HUES64 (cell line): Measurements from ENCODE around the gene GTF3C2.
"Not testable (repeated sequence)": the region's sequence is repeated elsewhere in the genome, so short reads cannot be mapped to it uniquely, and the experiment has no call there.

ENCODE experiments used
- H3K27ac ChIP-seq: 2 replicates; pipeline ENCODE4 v1.7.0; 2013; ENCODE audit warnings: low read depth, low read length, inconsistent platforms
- H3K27me3 ChIP-seq: 2 replicates; pipeline ENCODE4 v1.6.1; 2013; ENCODE audit warnings: mild to moderate bottlenecking, low read length; ENCODE audit not compliant: insufficient read depth
- H3K36me3 ChIP-seq: 2 replicates; pipeline ENCODE4 v1.6.1; 2013; ENCODE audit warnings: mild to moderate bottlenecking, low read length; ENCODE audit not compliant: insufficient read depth
- H3K4me1 ChIP-seq: 2 replicates; pipeline ENCODE4 v1.6.1; 2013; ENCODE audit warnings: mild to moderate bottlenecking, low read length, moderate library complexity; ENCODE audit not compliant: insufficient read depth
- H3K4me3 ChIP-seq: 2 replicates; pipeline ENCODE4 v1.5.1; 2013; ENCODE audit warnings: mild to moderate bottlenecking, low read length, moderate library complexity
- H3K9ac ChIP-seq: 2 replicates; pipeline ENCODE4 v1.6.1; 2013; ENCODE audit warnings: mild to moderate bottlenecking, low read depth, low read length
- H3K9me3 ChIP-seq: 2 replicates; pipeline ENCODE4 v1.6.1; 2013; ENCODE audit warnings: low read depth, low read length; ENCODE audit not compliant: insufficient read depth
- WGBS: fragments of 150-250, 120-280 bp; methylation state at CpG from one replicate; pipeline ENCODE4 v1.1.7; 2013; ENCODE audit warnings: missing lambda C conversion rate; 5-methylcytosine and 5-hydroxymethylcytosine counted together

The GTF3C2 gene

DNA sequence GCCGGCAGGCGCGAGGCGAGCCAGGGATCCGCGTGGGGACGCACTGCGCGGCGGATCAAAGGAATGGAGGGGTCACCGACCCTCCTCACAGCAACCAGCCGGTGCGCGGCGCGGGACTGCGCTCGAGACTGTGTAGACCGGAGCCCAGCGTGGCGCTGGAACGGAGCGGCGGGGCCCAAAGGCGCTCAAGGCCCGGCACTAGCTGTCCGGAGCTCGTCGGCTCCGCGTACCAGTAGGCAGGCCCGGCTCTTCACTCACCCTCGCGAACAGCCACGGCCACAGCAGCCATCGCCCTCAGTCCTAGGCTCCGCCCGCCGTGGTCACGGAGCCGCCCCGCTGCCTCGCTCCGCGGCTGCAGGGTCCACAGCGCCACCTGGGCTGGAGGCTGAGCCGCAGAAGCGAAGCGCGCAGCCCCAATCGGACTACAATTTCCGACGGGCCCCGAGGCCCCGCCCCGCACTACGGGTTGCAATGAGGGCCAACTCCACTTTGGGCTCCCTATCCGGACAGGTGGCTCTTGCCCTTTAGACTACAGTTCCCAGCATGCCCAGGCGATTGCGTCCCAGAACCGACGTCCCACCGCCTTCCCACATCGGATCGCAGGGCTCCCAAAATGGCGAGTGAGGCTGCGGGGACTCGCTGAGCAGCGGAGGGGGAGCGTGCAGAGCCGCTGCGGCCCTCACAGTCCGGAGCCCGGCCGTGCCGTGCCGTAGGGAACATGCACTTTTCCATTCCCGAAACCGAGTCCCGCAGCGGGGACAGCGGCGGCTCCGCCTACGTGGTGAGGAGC, 13.7 kb upstream of the GTF3C2 start, which contains the start of the genes EIF2B4 and SNX17:
EIF2B4 (minus strand) TSS at position 313 of the 790 bp plus-strand sequence; CDS start at position 289, 24 bp downstream.
SNX17 (plus strand) TSS at position 591 of the 790 bp plus-strand sequence; CDS start at position 719, 128 bp downstream.
- WGBS, result under 1% methylated on average over 85 of the region's 85 CpGs
- Histone ChIP-seq H3K27me3 (no peaks in the 10 kb centered on the region), H3K27ac (peak within 1 kb of the TSS; percentile 69), H3K4me3 (peak within 1 kb of the TSS; percentile 98), H3K4me1 (peaks cover 9% of the 10 kb centered on the region; the same call in 1 of the 2 replicates), H3K9ac (peak within 1 kb of the TSS; percentile 93), H3K36me3 (peaks cover 63% of the 10 kb centered on the region), H3K9me3 (no peaks in the 10 kb centered on the region)

DNA sequence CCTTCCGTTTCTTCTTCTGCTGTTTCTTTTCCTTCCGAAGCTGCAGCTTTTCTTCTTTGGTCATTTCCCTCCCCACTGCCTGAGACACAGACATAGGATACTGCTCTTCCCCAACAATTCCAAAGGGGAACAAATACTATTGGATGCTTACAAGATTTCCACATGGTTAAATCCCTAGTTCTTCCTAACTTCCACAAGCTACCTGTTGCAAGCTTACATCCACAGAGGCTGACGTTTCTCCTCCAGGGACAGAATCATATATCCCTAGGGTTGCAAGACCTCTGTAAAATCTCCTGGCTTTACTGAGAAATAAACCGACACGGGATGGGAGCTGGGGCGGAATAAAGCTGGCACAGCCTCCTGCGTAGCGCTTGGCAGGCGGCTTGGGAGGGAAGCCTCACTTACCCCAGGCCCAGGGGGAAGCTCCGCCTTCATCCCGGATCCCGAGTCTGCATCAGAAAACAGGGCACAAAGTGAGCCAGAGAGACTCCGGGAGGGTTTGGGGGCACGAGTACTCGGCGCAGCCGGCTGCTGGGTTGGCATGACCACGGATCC, 13.0 kb upstream of the GTF3C2 start:
- Histone ChIP-seq H3K27me3 (no peaks in the 10 kb centered on the region), H3K27ac (peak overlapping the region; percentile 69)
- 7% methylated on average over 18 of the region's 18 CpGs for WGBS

DNA sequence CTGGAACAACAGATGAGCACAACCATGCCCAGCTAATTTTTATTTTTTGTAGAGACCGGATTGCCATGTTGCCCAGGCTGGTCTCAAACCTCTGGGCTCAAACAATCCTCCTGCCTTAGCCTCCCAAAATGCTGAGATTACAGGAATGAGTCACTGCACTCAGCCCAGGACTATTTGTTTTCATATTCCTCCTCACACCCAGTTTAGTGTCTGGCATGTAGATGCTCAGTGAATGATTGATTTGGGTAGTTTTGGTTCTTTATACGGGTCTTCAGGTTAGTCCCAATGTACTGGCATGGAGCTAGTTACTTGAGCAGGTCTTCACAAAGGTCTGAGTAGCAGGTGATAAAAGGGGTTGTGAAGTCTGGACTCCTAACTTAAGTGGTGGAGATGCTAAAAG, 7.4 kb upstream of the GTF3C2 start:
- no peaks in the 10 kb centered on the region for H3K4me1 ChIP-seq
- no peaks in the 10 kb centered on the region for H3K9me3 ChIP-seq
- WGBS, result 93% methylated on average over 2 of the region's 2 CpGs
- H3K4me3 ChIP-seq, result no peak overlapping the region
- no peaks in the 10 kb centered on the region for H3K27me3 ChIP-seq
- no peak overlapping the region for H3K9ac ChIP-seq
- H3K27ac ChIP-seq, result no peak overlapping the region
- peaks cover 50% of the 10 kb centered on the region for H3K36me3 ChIP-seq

More for the DNA sequence above, 13.0 kb upstream of the GTF3C2 start:
- H3K4me1 ChIP-seq, result peaks cover 9% of the 10 kb centered on the region; the same call in 1 of the 2 replicates
- no peaks in the 10 kb centered on the region for H3K9me3 ChIP-seq
- peak overlapping the region; percentile 93 for H3K9ac ChIP-seq
- H3K36me3 ChIP-seq, result peaks cover 60% of the 10 kb centered on the region
- peak overlapping the region; percentile 98 for H3K4me3 ChIP-seq

DNA sequence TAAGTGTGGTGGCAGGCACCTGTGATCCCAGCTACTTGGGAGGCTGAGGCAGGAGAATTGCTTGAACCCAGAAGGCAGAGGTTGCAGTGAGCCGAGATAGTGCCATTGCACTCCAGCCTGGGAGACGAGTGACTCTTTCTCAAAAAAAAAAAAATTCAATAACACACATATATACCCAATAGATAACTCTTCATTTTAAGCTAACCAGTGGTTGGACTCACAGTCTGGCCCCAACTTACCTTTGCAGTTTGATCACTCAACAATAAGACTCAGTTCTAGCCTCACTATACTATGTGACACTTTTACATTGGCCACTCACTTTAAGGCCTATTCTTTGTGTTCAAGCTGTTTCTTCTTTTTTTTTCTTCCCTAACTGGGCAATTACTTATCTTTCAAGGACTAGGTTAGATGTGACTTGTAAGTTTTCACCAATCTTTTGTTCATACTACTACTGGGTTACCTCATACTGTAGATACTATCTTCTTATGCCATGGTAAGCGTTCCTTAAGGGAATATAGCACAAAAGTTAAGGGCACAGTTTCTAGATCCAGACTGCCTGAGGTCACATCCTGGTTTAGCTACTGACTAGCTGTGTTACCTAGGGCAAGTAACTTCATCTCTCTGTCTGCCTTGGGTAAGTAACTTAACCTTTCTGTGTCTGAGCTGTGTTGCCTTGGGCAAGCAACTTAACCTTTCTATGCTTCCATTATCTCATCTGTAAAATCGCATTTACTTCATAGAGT, 6.3 kb upstream of the GTF3C2 start:
- Histone ChIP-seq H3K36me3 (peaks cover 41% of the 10 kb centered on the region), H3K27ac (no peak overlapping the region), H3K4me1 (no peaks in the 10 kb centered on the region), H3K4me3 (no peak overlapping the region), H3K9ac (no peak overlapping the region), H3K9me3 (no peaks in the 10 kb centered on the region), H3K27me3 (no peaks in the 10 kb centered on the region)
- WGBS, result 93% methylated on average over 3 of the region's 4 CpGs

DNA sequence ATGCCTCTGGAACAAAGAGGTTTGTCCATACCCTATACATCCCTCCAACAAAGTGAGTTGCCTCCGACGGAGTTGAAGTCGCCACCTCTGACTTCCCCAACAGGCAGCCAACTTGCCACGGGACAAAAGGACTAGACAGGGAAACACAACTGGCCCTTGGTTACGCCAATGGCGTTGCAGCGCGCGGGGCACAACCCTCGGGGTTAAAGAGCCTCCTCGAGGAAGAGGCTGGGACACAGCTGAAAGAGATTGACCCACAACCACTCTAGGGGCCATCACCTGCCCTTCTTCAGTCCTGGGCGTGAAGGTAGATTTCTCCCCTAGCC, 545 bp downstream of the GTF3C2 start:
- Histone ChIP-seq H3K4me3 (peak overlapping the region; percentile 76), H3K36me3 (peaks cover 6% of the 10 kb centered on the region), H3K27me3 (no peaks in the 10 kb centered on the region), H3K4me1 (peaks cover 19% of the 10 kb centered on the region), H3K27ac (peak overlapping the region; percentile 95), H3K9me3 (no peaks in the 10 kb centered on the region), H3K9ac (peak overlapping the region; percentile 94)
- under 1% methylated on average over 12 of the region's 12 CpGs for WGBS

DNA sequence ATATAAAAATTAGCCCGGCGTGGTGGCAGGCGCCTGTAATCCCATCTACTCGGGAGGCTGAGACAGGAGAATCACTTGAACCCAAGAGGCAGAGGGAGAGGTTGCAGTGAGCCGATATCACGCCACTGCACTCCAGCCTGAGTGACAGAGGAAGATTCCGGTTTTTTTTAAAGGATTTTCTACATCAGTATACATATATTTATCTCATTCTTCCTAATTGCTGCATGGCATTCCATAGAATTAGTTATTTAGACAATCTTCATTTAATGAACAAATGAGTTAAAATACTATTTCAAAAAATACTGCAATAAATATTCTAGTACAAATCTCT, 2.0 kb downstream of the GTF3C2 start:
- Histone ChIP-seq H3K4me1 (peaks cover 19% of the 10 kb centered on the region), H3K36me3 (peaks cover 11% of the 10 kb centered on the region), H3K9ac (no peak overlapping the region), H3K27me3 (no peaks in the 10 kb centered on the region), H3K9me3 (no peaks in the 10 kb centered on the region), H3K4me3 (no peak overlapping the region), H3K27ac (no peak overlapping the region; the same call in 1 of the 2 replicates)
- 89% methylated on average over 7 of the region's 7 CpGs for WGBS

DNA sequence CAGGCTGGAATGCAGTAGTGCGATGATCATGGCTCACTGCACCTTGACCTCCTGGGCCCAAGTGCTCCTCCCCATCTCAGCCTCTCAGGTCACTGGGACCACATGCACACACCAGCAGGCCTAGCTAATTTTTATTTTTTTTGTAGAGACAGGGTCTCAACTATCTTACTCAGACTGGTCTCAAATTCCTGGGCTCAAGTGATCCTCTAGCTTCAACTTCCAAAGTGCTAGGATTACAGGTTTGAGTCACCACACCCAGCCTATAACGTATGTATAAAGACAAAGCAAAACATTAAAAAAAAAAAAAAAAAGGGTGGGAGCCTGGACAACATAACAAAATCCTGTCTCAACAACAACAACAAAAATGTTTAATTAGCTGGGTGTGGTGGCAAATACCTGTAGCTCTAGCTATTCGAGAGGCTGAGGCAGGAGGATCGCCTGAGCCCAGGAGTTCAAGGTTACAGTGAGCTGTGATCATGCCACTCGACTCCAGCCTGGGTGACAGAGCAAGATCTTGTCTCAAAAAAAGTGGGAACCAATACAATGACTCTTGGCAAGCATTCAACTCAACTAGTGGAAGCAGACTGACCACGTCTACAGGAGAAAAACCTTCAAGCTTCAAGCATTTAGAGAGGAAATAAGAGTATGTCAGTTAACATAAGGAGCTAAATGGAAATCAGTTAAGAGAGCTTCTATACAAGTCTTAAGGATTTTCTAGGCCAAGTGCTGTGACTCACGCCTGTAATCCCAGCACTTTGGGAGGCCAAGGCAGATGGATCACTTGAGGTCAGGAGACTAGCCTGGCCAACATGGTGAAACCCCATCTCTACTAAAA, 2.6 kb downstream of the GTF3C2 start:
- peak overlapping the region; percentile 26; the same call in 1 of the 2 replicates for H3K27ac ChIP-seq

DNA sequence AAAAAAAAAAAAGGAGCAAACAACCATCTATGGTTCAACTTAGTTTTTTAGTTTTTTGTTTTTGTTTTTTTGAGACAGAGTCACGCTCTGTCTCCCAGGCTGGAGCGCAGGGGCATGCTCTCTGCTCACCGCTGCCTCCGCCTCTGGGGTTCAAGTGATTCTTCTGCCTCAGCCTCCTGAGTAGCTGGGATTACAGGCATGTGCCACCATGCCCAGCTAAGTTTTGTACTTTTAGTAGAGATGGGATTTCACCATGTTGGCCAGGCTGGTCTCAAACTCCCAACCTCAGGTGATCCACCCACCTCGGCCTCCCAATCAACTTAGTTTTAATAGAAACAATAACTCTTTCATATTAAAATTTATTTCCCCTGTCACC, 3.2 kb downstream of the GTF3C2 start:
- Histone ChIP-seq H3K36me3 (peaks cover 11% of the 10 kb centered on the region), H3K4me1 (peaks cover 19% of the 10 kb centered on the region)
- H3K27ac ChIP-seq, H3K9me3 ChIP-seq, H3K4me3 ChIP-seq, H3K27me3 ChIP-seq, H3K9ac ChIP-seq: not testable (repeated sequence)
- WGBS, result 90% methylated on average over 5 of the region's 5 CpGs

More for the DNA sequence above, 2.6 kb downstream of the GTF3C2 start:
- Histone ChIP-seq H3K4me1 (peaks cover 19% of the 10 kb centered on the region), H3K4me3 (no peak overlapping the region; the same call in 1 of the 2 replicates), H3K9ac (no peak overlapping the region), H3K9me3 (no peaks in the 10 kb centered on the region), H3K36me3 (peaks cover 11% of the 10 kb centered on the region), H3K27me3 (no peaks in the 10 kb centered on the region)
- 94% methylated on average over 6 of the region's 7 CpGs for WGBS

DNA sequence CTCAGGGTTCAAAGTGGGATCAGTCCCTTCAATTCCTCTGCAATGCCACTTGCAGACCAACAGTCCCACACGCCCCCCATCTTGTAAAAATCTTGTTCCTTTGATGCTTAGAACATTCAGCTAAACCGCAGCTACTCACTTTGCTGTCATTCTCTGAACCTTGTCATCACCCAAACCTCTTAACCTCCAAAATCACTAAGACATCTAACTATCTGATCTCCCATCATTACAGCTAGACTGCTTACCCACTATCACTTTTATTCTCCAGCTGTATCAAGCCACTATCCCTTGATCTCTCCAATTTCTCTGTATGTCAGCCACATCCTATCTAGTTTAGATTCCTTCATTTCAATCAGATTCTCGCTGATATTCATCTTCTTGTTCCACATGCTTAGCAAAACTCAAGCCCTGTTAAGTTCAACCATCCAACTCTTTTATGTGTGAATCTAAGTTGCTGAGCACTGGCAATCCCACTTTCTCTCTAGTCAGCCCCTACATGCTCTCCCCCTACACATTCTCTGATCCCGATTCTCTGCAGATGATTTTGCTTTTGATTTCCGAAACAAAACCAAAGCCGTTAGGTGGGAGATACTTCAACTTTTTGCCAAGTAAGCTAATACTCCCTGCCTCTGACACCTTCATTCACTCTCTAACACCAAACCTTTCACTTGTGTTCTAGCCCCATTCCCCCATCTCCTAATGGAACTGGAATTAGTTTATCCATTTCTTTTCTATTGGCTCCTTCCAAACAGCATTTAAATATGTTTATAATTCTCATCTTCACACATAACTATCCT, 4.6 kb downstream of the GTF3C2 start:
- Histone ChIP-seq H3K4me1 (peaks cover 19% of the 10 kb centered on the region), H3K9ac (no peak overlapping the region), H3K4me3 (no peak overlapping the region), H3K36me3 (peaks cover 11% of the 10 kb centered on the region), H3K9me3 (no peaks in the 10 kb centered on the region), H3K27ac (no peak overlapping the region), H3K27me3 (no peaks in the 10 kb centered on the region)
- WGBS, result 93% methylated on average over 6 of the region's 6 CpGs

DNA sequence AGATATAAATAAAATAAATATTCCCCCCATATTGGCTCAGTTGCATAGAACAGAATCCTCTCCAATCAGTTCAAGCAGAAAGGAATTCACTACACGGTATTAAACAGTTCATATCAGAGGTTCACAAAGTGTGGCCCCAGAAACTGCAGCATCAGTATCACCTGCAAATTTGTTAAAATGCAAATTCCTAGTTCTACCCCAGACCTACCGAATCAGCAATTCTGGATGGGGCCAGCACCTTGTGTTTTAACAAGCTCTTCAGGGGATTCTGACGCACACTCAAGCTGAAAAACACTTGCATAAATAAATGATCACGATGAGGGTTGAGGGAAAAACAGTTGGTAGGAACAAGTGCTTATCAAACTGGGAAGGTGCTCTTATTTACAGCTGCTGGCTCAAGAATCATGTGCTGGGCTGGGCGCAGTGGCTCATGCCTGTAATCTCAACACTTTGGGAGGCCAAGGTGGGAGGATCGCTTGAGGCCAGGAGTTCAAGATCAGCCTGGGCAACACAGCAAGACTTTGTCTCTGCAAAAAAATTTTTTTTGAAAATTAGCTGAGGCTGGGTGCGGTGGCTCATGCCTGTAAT, 6.4 kb downstream of the GTF3C2 start:
- H3K9me3 ChIP-seq, result no peaks in the 10 kb centered on the region
- H3K27me3 ChIP-seq, result no peaks in the 10 kb centered on the region
- no peak overlapping the region for H3K9ac ChIP-seq
- H3K36me3 ChIP-seq, result peaks cover 11% of the 10 kb centered on the region
- 93% methylated on average over 7 of the region's 7 CpGs for WGBS
- peaks cover 19% of the 10 kb centered on the region for H3K4me1 ChIP-seq
- no peak overlapping the region for H3K27ac ChIP-seq
- H3K4me3 ChIP-seq, result no peak overlapping the region
